Measurements from ENCODE around the gene SH3D19. TPM values are rescaled to one million over a fixed set of nuclear protein-coding genes. Genes with fewer than 3 reads are reported as not detected.
"Not testable (repeated sequence)": the region's sequence is repeated elsewhere in the genome, so short reads cannot be mapped to it uniquely, and the experiment has no call there.

The SH3D19 gene
- total RNA-seq, 2 experiments from 2014 or later: not detected

DNA sequence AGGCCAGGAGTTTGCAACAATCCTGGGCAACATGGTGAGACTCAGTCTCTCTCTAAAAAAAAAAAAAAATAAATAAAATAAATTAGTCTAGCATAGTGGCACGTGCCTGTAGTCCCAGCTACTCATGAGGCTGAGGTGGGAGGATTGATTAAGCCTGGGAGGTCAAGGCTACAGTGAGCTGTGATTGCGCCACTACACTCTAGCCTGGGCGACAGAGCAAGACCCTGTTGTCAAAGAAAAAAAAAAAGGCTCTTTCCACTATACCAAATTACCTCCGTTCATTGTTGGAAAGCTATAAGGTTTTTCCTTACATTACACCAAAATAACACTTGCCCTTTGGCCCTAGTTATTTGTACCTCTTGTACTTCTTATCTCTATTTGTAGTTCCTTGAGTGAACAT lies 58.3 kb downstream of the SH3D19 start:
- ATAC-seq (no peak), DNase-seq (no peak)
- Mint-ChIP-seq H3K9me3 (ENCODE audit: low read depth) (no peaks in the 10 kb centered on the region), H3K4me3 (no peak overlapping the region), H3K36me3 (ENCODE audit: low read depth) (no peaks in the 10 kb centered on the region), H3K4me1 (no peaks in the 10 kb centered on the region), H3K27me3 (no peaks in the 10 kb centered on the region), H3K27ac (no peak overlapping the region)
- intact Hi-C loops (cut with DNase I, micrococcal nuclease): no loop called here
- POLR2A ChIA-PET: no interaction called here
- CTCF ChIA-PET: interaction anchor here (1.3 kb wide), 1 partner anchor 9 kb away, joined by 6 read pairs; no protein-coding TSS in a partner anchor

DNA sequence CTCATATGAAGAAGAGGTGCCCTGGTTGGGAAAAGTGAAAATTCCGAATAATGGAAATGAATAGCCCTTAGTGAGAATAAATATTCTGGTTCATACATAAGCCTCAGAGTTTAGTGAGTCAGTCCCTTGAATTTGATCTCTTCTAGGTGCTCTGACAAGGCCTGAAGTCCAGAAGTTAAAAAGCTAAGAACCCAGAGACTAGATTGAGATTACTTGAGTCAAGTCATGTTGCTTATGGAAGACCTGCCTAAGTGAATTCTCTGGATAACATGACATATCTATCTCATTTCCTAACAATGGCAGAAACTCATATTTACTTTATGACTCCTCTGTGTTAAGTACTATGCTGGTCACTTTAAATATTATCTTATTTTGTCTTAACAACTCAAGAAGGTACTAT lies 58.9 kb downstream of the SH3D19 start:
- Mint-ChIP-seq H3K36me3 (ENCODE audit: low read depth) (no peaks in the 10 kb centered on the region), H3K9me3 (ENCODE audit: low read depth) (no peaks in the 10 kb centered on the region), H3K4me3 (no peak overlapping the region), H3K27ac (no peak overlapping the region), H3K27me3 (no peaks in the 10 kb centered on the region), H3K4me1 (no peaks in the 10 kb centered on the region)
- ATAC-seq (no peak), DNase-seq (no peak)
- POLR2A ChIA-PET: no interaction called here
- CTCF ChIA-PET: interaction anchor here (1.3 kb wide), 1 partner anchor 10 kb away, joined by 6 read pairs; no protein-coding TSS in a partner anchor
- intact Hi-C loops (cut with DNase I, micrococcal nuclease): no loop called here

GRCh38 chr4:151263455-151263854 lies 62.0 kb downstream of the SH3D19 start:
- POLR2A ChIA-PET: no interaction called here
- H3K9me3 Mint-ChIP-seq (ENCODE audit: low read depth): no peaks in the 10 kb centered on the region
- H3K36me3 Mint-ChIP-seq (ENCODE audit: low read depth): no peaks in the 10 kb centered on the region
- DNase-seq (no peak), ATAC-seq (no peak)
- H3K4me3 Mint-ChIP-seq: no peak overlapping the region
- no peak overlapping the region for H3K27ac Mint-ChIP-seq
- intact Hi-C loops (cut with DNase I, micrococcal nuclease): no loop called here
- no peaks in the 10 kb centered on the region for H3K4me1 Mint-ChIP-seq
- CTCF ChIA-PET: interaction anchor here (0.6 to 0.8 kb wide), 2 partner anchors 40 to 967 kb away, joined by 3 read pairs; no protein-coding TSS in a partner anchor
- peaks cover 5% of the 10 kb centered on the region for H3K27me3 Mint-ChIP-seq

DNA sequence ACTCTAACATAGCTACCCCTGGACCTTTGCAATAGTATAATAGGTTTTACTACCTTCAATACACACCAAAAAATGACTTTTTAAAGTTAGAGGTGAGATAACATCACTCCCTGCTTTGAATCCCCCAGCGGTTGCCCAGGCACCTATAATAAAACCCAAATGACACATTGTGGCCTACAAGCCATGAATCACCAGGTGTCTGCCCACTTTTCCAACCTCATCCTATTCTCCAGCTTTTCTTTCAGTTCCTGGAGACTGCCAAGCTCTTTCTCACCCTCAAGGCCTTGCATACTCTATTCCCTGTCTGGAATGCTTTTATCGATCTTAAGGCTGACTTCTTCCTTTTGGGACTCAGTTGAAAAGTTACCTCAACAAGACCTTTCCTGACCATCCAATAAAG lies 64.9 kb downstream of the SH3D19 start:
- ChIA-PET CTCF (interaction anchor here (0.7 kb wide), 1 partner anchor 425 kb away, joined by 4 read pairs; no protein-coding TSS in a partner anchor), POLR2A (no interaction called here)
- no peaks in the 10 kb centered on the region for H3K36me3 Mint-ChIP-seq (ENCODE audit: low read depth)
- no peak for ATAC-seq
- H3K4me1 Mint-ChIP-seq: no peaks in the 10 kb centered on the region
- H3K4me3 Mint-ChIP-seq: no peak overlapping the region
- no peaks in the 10 kb centered on the region for H3K9me3 Mint-ChIP-seq (ENCODE audit: low read depth)
- intact Hi-C loops (cut with DNase I, micrococcal nuclease): no loop called here
- no peak overlapping the region for H3K27ac Mint-ChIP-seq
- DNase-seq: no peak
- H3K27me3 Mint-ChIP-seq: peaks cover 5% of the 10 kb centered on the region

- CTCF ChIA-PET: no interaction called here
Observed at GRCh38 chr4:151259752-151260151, 65.7 kb downstream of the SH3D19 start.

DNA sequence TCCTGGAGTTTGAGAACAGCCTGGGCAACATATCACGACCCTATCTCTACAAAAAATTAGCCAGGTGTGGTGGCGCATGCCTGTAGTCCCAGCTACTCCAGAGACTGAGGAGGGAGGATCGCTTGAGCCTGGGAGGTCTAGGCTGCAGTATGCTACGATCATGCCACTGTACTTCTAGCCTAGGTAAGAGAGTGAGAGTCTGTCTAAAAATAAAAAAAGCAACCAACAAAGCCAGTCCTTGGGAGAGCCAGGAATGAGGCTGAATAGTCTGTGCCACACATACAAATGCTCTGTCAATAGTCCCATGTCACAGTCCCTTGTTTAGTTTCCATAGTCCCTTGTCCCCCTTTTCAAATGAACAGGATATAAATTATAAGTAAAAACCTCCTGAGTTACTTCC lies 67.7 kb downstream of the SH3D19 start:
- Mint-ChIP-seq H3K4me3 (no peak overlapping the region), H3K27me3 (peaks cover 5% of the 10 kb centered on the region), H3K4me1 (no peaks in the 10 kb centered on the region), H3K9me3 (ENCODE audit: low read depth) (no peaks in the 10 kb centered on the region), H3K36me3 (ENCODE audit: low read depth) (no peaks in the 10 kb centered on the region), H3K27ac (no peak overlapping the region)
- CTCF ChIA-PET: no interaction called here
- intact Hi-C loops (cut with DNase I, micrococcal nuclease): no loop called here
- ATAC-seq: no peak
- POLR2A ChIA-PET: no interaction called here
- DNase-seq: no peak

More at GRCh38 chr4:151259752-151260151, 65.7 kb downstream of the SH3D19 start:
- DNase-seq (no peak), ATAC-seq (no peak)
- POLR2A ChIA-PET: no interaction called here
- Mint-ChIP-seq H3K36me3 (ENCODE audit: low read depth) (no peaks in the 10 kb centered on the region), H3K27me3 (peaks cover 5% of the 10 kb centered on the region), H3K27ac (no peak overlapping the region), H3K4me3 (no peak overlapping the region), H3K4me1 (no peaks in the 10 kb centered on the region), H3K9me3 (ENCODE audit: low read depth) (no peaks in the 10 kb centered on the region)
- intact Hi-C loops (cut with DNase I, micrococcal nuclease): no loop called here

DNA sequence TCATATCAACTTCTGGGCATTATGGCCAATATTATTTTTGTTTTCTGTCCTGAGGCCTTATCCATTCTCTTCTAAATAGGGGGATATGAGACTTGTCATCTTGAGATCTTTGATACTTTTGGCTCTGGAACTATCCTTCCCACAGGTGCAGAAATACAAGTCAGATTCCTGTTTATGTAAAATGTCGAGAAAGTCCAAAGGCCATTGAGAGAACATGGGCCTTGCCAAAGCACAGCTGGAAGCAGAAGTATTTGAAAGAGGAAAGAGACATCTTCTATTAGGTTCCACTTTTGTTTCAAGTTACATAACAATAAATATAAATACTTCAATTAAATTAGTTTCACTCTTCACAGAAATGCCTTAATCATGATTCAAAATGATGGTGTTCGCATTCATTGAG lies 69.3 kb downstream of the SH3D19 start:
- intact Hi-C loops (cut with DNase I, micrococcal nuclease): no loop called here
- H3K4me3 Mint-ChIP-seq: no peak overlapping the region
- DNase-seq (no peak), ATAC-seq (no peak)
- peaks cover 3% of the 10 kb centered on the region for H3K27me3 Mint-ChIP-seq
- no peak overlapping the region for H3K27ac Mint-ChIP-seq
- ChIA-PET POLR2A (no interaction called here), CTCF (no interaction called here)
- no peaks in the 10 kb centered on the region for H3K36me3 Mint-ChIP-seq (ENCODE audit: low read depth)
- H3K4me1 Mint-ChIP-seq: no peaks in the 10 kb centered on the region
- no peaks in the 10 kb centered on the region for H3K9me3 Mint-ChIP-seq (ENCODE audit: low read depth)

DNA sequence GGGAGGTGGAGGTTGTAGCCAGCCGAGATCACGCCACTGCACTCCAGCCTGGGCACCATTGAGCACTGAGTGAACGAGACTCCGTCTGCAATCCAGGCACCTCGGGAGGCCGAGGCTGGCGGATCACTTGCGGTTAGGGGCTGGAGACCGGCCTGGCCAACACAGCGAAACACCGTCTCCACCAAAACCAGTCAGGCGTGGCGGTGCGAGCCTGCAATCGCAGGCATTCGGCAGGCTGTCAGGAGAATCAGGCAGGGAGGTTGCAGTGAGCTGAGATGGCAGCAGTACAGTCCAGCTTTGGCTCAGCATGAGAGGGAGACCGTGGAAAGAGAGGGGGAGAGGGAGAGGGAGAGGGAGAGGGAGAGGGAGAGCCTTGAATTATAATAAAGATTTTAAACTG lies 69.7 kb downstream of the SH3D19 start:
- H3K4me1 Mint-ChIP-seq; ATAC-seq; H3K9me3 Mint-ChIP-seq (ENCODE audit: low read depth); H3K36me3 Mint-ChIP-seq (ENCODE audit: low read depth); DNase-seq; CTCF ChIA-PET; H3K4me3 Mint-ChIP-seq; H3K27me3 Mint-ChIP-seq; POLR2A ChIA-PET; intact Hi-C loops (cut with DNase I, micrococcal nuclease); H3K27ac Mint-ChIP-seq: not testable (repeated sequence)

DNA sequence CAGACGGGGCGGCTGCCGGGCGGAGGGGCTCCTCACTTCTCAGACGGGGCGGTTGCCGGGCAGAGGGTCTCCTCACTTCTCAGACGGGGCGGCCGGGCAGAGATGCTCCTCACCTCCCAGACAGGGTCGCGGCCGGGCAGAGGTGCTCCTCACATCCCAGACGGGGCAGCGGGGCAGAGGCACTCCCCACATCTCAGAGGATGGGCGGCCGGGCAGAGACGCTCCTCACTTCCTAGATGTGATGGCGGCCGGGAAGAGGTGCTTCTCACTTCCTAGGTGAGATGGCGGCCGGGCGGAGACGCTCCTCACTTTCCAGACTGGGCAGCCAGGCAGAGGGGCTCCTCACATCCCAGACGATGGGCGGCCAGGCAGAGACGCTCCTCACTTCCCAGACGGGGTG lies 70.2 kb downstream of the SH3D19 start:
- H3K4me1 Mint-ChIP-seq; H3K9me3 Mint-ChIP-seq (ENCODE audit: low read depth); H3K4me3 Mint-ChIP-seq; H3K36me3 Mint-ChIP-seq (ENCODE audit: low read depth); DNase-seq; H3K27ac Mint-ChIP-seq; POLR2A ChIA-PET; CTCF ChIA-PET; intact Hi-C loops (cut with DNase I, micrococcal nuclease); ATAC-seq; H3K27me3 Mint-ChIP-seq: not testable (repeated sequence)

- POLR2A ChIA-PET: no interaction called here
- no peak for ATAC-seq
- Mint-ChIP-seq H3K27ac (no peak overlapping the region), H3K4me3 (no peak overlapping the region), H3K27me3 (peaks cover 6% of the 10 kb centered on the region), H3K4me1 (no peaks in the 10 kb centered on the region), H3K36me3 (ENCODE audit: low read depth) (no peaks in the 10 kb centered on the region), H3K9me3 (ENCODE audit: low read depth) (no peaks in the 10 kb centered on the region)
- intact Hi-C loops (cut with DNase I, micrococcal nuclease): no loop called here
- no peak for DNase-seq
- CTCF ChIA-PET: no interaction called here
Observed at GRCh38 chr4:151251603-151252304, 73.7 kb downstream of the SH3D19 start.

DNA sequence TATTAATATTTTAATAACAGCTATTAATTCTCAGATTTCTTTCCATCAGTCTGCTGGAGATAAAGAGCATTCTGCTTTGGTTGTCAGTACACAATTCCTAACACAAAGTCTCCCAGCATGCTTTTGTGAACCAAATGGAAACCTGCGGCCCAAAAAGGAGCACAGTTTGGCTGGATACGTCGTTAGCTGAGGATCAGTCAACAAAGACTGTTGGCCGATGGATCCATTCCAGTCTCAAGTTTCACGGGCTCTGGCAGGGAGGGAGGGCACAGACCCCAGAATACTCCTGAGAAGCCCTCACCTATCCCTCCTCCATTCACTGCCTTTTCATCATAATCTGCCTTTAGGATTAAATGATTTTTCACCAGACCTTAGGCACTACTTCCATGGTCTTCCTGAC lies 74.7 kb downstream of the SH3D19 start:
- Mint-ChIP-seq H3K4me1 (no peaks in the 10 kb centered on the region), H3K4me3 (no peak overlapping the region), H3K9me3 (ENCODE audit: low read depth) (no peaks in the 10 kb centered on the region), H3K36me3 (ENCODE audit: low read depth) (no peaks in the 10 kb centered on the region), H3K27me3 (peaks cover 6% of the 10 kb centered on the region), H3K27ac (no peak overlapping the region)
- DNase-seq (no peak), ATAC-seq (no peak)
- ChIA-PET POLR2A (no interaction called here), CTCF (no interaction called here)
- intact Hi-C loops (cut with DNase I, micrococcal nuclease): no loop called here

GRCh38 chr4:151248519-151248918 lies 76.9 kb downstream of the SH3D19 start:
- ChIA-PET POLR2A (no interaction called here), CTCF (interaction anchor here (2.8 kb wide), 1 partner anchor 131 kb away, joined by 6 read pairs; no protein-coding TSS in a partner anchor)
- no peaks in the 10 kb centered on the region for H3K4me1 Mint-ChIP-seq
- intact Hi-C loops (cut with DNase I, micrococcal nuclease): no loop called here
- DNase-seq (no peak), ATAC-seq (no peak)
- no peaks in the 10 kb centered on the region for H3K9me3 Mint-ChIP-seq (ENCODE audit: low read depth)
- no peak overlapping the region for H3K4me3 Mint-ChIP-seq
- no peaks in the 10 kb centered on the region for H3K36me3 Mint-ChIP-seq (ENCODE audit: low read depth)
- H3K27ac Mint-ChIP-seq: no peak overlapping the region
- H3K27me3 Mint-ChIP-seq: peaks cover 6% of the 10 kb centered on the region

Measured in activated CD4-positive, alpha-beta T cell treated with anti-CD3 and anti-CD28 coated beads for 36 hours (primary cell).